ENCODE measurements around the gene ATP5F1E. TPM values are rescaled to one million over a fixed set of nuclear protein-coding genes. Genes with fewer than 3 reads are reported as not detected.

Gene ATP5F1E
- total and polyA plus RNA-seq, 9 of the 15 experiments (the other 6 are each of a cell fraction or from before 2014, with no cell fraction given): 60.3 to 162 (median 113) TPM

- ATAC-seq (no peak), FAIRE-seq (no peak), DNase-seq (ENCODE audit: extremely low read depth in 1 of 4, low spot score in 3 of 4) (no peak)
- H3K27ac ChIP-seq (ENCODE audit: extremely low read depth, low read depth, low read length): no peak overlapping the region
- H3K9me1 ChIP-seq (ENCODE audit: control insufficient read depth, insufficient read depth, low read length): peaks cover 6% of the 10 kb centered on the region
- H3K9me3 ChIP-seq (replicated peaks; ENCODE audit: control insufficient read depth, insufficient read depth, low read depth, low read length): no peaks in the 10 kb centered on the region
- WGBS (ENCODE audit: insufficient coverage, low coverage, missing lambda C conversion rate): 92% methylated on average over 21 of the region's 27 CpGs
- H3K4me3 ChIP-seq: no peak overlapping the region
- no peak overlapping the region for H2AFZ ChIP-seq (ENCODE audit: low read depth, low read length)
- ChIA-PET CTCF (ENCODE audit: low intra/inter-chr PET ratio) (no interaction called here), POLR2A (interaction anchor here (0.6 to 1.1 kb wide), 3 partner anchors 26 to 108 kb away, joined by 3 to 5 read pairs (median 3); no protein-coding TSS in a partner anchor)
- no peaks in the 10 kb centered on the region for H3K27me3 ChIP-seq (ENCODE audit: control insufficient read depth in 2 of 2, insufficient read depth in 2 of 2, low read length in 2 of 2)
- peaks cover 77% of the 10 kb centered on the region for H3K36me3 ChIP-seq (ENCODE audit: control insufficient read depth, insufficient read depth, low read length)
- in situ Hi-C loops (cut with MboI) (no loop called here), intact Hi-C loops (cut with micrococcal nuclease) (no loop called here)
- H3K4me2 ChIP-seq (ENCODE audit: insufficient read depth, low read length): no peak overlapping the region
- TF ChIP-seq POLR2G (IDR thresholded peaks at IDR 0.05; ENCODE audit: low read depth, low read length) (0 out of 2 replicates have a peak, but pooled peaks have one; percentile 28), MCM5 (IDR thresholded peaks at IDR 0.05; ENCODE audit: low read depth) (no peak)
- no TSS peak for BruUV-seq (replicated peaks)
- H4K20me1 ChIP-seq (replicated peaks; ENCODE audit: control insufficient read depth, insufficient read depth, low read length): peaks cover 2% of the 10 kb centered on the region
- peak overlapping the region in 1 of 2 experiments; percentile 36; a peak in 1 of 4 replicates for H3K9ac ChIP-seq (ENCODE audit: insufficient read depth in 1 of 2, low read depth in 2 of 2, low read length in 2 of 2)
- H3K79me2 ChIP-seq (ENCODE audit: control insufficient read depth, insufficient read depth, low read length): peaks cover 34% of the 10 kb centered on the region
- peaks cover 19 to 52% of the 10 kb centered on the region in 2 experiments for H3K4me1 ChIP-seq (replicated peaks in 1 of 2; ENCODE audit: control insufficient read depth in 2 of 2, insufficient read depth in 2 of 2, low read length in 2 of 2)
Measured at GRCh38 chr20:59001449-59002171, 30.5 kb downstream of the ATP5F1E start.

DNA sequence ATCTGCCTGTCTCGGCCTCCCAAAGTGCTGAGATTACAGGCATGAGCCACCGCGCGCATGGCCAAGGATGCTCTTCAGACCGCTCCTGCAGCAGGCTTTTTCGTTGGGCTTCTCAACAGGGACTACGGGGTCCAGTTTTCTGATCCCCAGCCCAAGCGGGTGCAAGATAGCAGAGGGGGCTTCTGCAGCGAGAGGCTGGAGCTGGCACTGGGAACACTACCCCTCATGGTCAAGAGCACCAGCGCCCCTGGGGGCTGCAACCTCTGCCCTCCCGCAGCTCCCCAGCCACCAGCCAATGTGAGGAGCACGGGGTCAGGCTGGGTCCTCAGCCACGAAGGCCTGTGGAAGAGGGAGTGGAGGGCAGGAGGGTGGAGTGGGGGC, 31.1 kb downstream of the ATP5F1E start:
- no peaks in the 10 kb centered on the region for H3K27me3 ChIP-seq (ENCODE audit: control insufficient read depth in 2 of 2, insufficient read depth in 2 of 2, low read length in 2 of 2)
- BruUV-seq (replicated peaks): no TSS peak
- 88% methylated on average over 13 of the region's 13 CpGs for WGBS (ENCODE audit: insufficient coverage, low coverage, missing lambda C conversion rate)
- no peak for TF ChIP-seq MTF1 (CRISPR knock-in tag; IDR thresholded peaks at IDR 0.05; ENCODE audit: borderline replicate concordance)
- 0 out of 2 replicates have a peak, but pooled peaks have one; percentile 7 for TF ChIP-seq POLR2G (IDR thresholded peaks at IDR 0.05; ENCODE audit: low read depth, low read length)
- no peak overlapping the region for H3K4me2 ChIP-seq (ENCODE audit: insufficient read depth, low read length)
- DNase-seq (ENCODE audit: extremely low read depth in 1 of 4, low spot score in 3 of 4) (no peak), ATAC-seq (no peak), FAIRE-seq (no peak)
- peaks cover 82% of the 10 kb centered on the region for H3K36me3 ChIP-seq (ENCODE audit: control insufficient read depth, insufficient read depth, low read length)
- H3K4me3 ChIP-seq: no peak overlapping the region
- H2AFZ ChIP-seq (ENCODE audit: low read depth, low read length): no peak overlapping the region
- intact Hi-C loops (cut with micrococcal nuclease): no loop called here
- peaks cover 2% of the 10 kb centered on the region for H4K20me1 ChIP-seq (replicated peaks; ENCODE audit: control insufficient read depth, insufficient read depth, low read length)
- H3K9me1 ChIP-seq (ENCODE audit: control insufficient read depth, insufficient read depth, low read length): peaks cover 4% of the 10 kb centered on the region
- ChIA-PET POLR2A (interaction anchor here (1.0 to 1.1 kb wide), 2 partner anchors 27 to 109 kb away, joined by 3 to 5 read pairs; no protein-coding TSS in a partner anchor), CTCF (ENCODE audit: low intra/inter-chr PET ratio) (no interaction called here)
- peaks cover 28% of the 10 kb centered on the region for H3K79me2 ChIP-seq (ENCODE audit: control insufficient read depth, insufficient read depth, low read length)
- H3K9me3 ChIP-seq (replicated peaks; ENCODE audit: control insufficient read depth, insufficient read depth, low read depth, low read length): no peaks in the 10 kb centered on the region
- in situ Hi-C loops (cut with MboI): no loop called here
- no peak overlapping the region; a peak in 1 of 4 replicates for H3K9ac ChIP-seq (ENCODE audit: insufficient read depth in 1 of 2, low read depth in 2 of 2, low read length in 2 of 2)
- H3K4me1 ChIP-seq (replicated peaks in 1 of 2; ENCODE audit: control insufficient read depth in 2 of 2, insufficient read depth in 2 of 2, low read length in 2 of 2): peaks cover 15 to 50% of the 10 kb centered on the region in 2 experiments
- no peak overlapping the region for H3K27ac ChIP-seq (ENCODE audit: extremely low read depth, low read depth, low read length)
